Kidney glomerular epithelial cell (primary cell): ENCODE results near the gene EXOC2.
"Not testable (repeated sequence)": the region's sequence is repeated elsewhere in the genome, so short reads cannot be mapped to it uniquely, and the experiment has no call there.

Experiments
- DNase-seq: peaks from one replicate; lab custom pipeline; 2025; lab: John Stamatoyannopoulos, UW

The EXOC2 gene

DNA sequence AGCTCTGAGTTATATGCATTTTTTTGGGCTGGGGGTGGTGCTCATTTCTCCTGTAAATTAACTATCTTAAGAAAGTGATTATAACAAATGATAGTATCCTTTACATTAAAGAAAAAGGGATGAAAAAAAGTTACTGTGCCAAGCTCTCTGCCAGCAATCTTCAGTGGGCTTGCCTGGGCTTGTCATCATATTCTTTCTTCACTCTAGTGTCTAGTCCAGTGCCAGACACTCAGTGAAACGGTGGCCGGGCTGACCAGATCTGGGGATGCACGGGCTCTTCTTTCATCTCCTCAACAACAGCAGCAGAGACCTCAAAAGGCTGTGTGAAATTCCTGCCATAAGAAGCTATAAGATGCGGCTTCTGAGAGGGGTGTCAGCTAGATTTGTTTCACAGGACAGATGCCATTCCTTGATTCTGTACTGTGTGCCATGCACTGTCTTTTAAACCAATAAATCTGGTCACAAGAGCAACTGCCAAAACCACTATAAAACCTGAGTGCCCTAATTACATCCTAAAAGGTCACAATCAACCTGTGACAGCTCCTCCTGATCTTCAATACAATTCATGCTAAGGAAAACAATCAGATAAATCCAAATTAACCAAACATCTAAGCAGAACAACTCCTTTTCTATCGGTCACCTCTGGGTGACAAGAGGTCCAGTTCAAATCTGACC, 12.1 kb downstream of the EXOC2 start:
- DNase-seq, result no peak

DNA sequence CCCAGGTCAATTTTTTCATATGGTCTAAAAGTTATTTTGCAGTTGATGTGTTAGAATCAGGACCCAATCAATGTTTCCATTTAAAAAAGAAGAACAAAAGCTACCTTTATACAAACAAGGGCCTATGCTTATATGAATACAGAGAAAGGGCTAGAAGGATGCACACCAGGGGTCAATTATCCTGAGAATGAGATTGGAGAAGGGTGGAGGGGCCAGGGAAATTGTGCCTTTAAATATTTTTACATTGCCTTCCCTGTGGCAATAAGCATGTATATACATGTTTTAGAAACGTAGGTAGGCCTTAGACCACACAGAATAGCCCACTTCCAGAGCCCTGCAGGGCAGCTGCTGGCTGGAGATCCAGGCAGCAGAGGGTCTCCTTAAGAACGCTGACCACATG, 12.7 kb downstream of the EXOC2 start:
- no peak for DNase-seq

DNA sequence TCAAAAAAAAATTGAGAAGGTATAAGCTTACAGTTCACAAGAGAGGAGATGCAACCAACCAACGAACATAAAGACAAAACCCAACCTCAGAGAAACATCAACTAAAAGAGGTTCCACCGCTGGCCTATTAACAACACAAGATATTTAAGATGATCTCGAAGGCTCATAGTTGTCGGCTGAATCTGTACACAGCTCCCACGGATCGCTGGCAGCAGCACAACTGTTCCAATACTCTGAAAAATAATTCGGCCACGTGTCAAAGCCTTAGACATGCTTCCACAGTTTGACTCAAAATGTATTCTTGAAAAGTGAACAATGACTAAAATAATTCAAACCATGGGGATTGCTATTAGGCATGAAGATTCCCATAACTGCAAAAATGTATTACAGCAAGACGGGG, 13.7 kb downstream of the EXOC2 start:
- no peak for DNase-seq

DNA sequence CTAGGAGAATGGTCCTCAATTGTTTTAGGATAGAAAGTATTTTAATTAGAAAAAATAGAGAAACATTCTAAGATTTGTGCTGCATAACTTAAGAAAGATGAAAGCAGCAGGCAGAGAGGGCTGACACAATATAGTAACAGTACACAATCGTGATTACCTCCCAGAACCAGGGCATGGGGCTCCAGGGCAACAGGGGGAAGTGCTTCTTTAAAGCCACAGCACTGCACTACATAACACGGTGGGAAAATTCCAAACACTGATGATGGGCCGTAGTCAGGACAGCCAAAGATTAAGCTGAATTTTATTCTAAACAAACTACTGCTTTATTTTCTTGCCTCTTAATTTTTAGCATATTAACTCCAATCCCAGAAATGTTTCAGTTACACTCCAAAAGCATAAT, 14.4 kb downstream of the EXOC2 start:
- DNase-seq, result no peak

DNA sequence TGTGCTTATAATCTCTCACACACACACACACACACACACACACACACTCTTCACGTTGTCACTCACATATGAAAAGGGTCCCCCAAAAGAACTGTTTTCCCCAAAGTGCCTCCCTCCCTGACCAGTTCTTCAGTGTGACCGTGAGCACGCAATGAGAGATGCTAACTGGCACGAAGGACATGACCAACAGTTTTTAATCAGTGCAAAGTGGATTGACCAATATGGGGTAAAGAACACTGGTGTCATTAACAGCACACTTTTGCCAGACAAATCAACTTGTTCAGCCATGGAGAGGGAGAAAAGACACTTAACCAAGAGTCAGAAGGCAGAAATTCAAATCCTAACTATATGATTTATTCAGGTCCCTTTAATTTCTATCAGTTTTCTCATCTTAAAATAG, 15.0 kb downstream of the EXOC2 start:
- DNase-seq, result no peak

DNA sequence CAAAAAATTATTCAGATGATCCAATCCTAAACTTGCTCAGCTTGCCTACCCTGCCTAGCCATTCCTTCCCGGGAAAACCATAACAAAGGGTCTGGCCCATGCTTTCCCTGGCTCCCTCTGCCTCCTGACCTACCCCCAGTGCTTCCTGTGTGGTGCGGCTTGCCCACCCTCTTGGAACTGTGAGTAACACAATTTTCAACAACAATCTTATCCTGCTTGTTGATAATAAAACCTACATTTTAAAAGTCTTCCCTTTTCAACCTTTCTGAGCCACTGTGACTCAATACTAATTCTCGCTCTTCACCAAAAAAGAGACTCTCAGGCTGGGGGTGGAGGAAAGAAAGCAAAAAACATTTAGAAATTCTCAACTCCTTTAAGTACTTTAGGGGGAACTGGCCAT, 18.0 kb downstream of the EXOC2 start:
- DNase-seq, result no peak

DNA sequence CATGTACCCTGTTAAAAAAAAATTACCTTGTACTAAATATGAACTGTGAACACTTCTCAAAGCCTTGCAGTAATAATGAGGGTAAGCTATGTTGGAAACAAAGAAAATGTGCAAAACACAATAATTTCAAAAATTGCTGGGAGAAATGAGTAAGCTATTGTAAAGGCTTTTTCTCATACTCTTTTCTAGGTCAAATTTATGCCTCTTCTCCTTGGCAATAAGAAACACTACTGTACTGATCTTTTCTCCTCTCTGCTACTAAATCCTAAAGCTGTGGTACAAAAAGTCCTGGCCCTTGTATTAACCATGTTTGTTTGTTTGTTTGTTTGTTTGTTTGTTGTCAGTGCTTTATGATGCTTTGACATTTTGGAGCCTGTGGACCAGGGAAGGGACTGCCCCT, 18.5 kb downstream of the EXOC2 start:
- DNase-seq, result no peak

DNA sequence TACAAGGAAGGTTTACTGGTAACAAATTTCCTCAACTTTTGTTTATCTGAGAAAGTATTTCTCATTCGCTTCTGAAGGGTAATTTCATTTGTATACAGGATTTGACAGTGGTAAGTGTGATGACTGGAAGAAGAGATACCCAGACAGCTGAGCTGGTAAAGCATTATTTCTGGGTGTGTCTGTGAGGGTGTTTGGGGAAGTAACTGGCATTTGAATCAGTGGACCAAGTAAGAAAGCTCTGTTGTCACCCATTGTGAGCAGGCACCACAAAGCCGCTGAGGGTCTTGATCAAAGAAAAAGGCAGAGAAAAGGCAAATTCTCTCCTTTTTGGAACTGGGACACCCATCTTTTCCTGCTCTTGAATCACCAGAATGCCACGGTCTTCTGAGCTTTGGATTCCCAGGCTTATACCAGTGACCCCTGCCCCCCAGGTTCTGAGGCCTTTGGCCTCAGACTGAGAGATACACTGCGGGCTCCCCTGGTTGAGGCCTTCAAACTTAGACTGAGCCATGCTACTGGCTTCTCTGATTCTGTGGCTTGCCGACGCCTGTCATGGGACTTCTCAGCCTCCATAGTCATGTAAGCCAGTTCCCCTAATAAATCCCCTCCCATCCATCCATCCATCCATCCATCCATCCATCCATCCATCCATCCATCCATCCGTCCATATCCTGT, 25.5 kb downstream of the EXOC2 start:
- DNase-seq, result no peak

DNA sequence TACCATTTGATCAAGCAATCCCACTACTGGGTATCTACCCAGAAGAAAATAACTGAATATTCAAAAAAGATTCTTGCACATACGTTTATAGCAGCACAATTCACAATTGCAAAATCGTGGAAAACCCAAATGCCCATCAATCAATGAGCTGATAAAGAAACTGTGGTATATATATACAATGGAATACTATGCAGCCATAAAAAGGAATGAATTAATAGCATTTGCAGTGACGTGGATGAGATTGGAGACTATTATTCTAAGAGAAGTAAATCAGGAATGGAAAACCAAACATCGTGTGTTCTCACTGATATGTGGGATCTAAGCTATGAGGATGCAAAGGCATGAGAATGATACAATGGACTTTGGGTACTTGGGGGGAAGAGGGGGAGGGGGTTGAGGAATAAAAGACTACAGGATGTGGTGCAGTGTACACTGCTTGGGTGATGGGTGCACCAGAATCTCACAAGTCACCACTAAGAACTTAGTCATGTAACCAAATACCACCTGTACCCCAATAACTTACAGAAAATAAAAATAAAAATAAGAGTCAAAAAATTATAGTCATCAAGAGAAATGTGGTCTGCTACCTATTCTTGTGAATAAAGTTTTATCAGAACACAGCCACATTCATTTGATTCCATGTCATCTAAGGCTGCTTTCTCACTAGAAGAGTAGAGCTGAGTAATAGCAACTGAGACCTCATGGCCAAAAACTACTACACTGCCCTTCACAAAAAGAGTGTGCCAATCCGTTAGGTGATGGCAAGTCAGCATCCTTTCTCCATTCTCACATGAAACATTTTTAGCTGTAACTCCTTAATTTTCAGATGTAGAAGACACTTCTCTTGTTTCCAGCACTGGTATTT, 27.3 kb downstream of the EXOC2 start:
- no peak for DNase-seq

DNA sequence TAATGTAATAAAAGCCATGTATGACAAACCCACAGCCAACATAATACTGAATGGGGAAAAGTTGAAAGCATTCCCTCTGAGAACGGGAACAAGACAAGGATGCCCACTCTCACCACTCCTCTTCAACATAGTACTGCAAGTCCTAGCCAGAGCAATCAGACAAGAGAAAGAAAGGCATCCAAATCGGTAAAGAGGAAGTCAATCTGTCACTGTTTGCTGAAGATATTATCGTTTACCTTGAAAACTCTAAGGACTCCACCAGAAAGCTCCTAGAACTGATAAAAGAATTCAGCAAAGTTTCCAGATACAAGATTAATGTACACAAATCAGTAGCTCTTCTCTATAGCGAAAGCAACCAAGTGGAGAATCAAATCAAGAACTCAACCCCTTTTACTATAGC, 29.2 kb downstream of the EXOC2 start:
- not testable (repeated sequence) for DNase-seq

DNA sequence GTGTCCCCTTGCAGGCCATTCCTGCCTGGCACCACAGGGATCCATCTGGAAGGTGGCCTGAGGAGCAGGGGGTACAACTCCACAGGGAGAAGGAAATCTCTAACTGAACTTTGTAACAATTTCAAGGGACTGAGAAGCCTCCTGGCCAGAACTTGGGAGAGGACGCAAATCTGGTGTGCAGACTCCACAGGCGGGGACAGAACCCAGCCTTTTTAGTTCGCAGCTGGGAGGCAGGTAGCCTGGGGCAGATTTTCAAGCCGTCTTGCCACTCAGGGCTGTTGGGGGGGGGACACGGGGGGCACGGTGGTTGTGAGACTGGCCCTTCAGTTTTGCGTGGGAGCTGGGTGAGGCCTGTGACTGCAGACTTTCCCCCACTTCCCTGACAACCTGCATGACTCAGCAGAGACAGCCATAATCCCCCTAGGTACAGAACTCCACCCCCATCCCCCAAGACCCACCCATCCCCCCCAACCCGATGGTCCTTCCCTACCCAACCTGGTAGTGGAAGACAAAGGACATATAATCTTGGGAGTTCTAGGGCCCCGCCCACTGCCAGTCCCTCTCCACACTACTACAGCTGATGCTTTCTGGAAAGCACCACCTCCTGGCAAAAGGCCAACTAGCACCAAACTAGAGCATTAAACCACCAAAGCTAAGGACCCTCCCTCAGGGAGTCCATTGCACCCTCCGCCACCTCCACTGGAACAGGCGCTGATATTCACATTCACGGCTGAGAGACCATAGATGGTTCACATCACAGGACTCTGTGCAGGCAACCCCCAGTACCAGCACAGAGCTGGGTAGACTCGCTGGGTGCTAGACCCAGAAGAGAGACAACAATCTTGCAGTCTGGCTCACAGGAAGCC, 33.0 kb downstream of the EXOC2 start:
- DNase-seq, result no peak

DNA sequence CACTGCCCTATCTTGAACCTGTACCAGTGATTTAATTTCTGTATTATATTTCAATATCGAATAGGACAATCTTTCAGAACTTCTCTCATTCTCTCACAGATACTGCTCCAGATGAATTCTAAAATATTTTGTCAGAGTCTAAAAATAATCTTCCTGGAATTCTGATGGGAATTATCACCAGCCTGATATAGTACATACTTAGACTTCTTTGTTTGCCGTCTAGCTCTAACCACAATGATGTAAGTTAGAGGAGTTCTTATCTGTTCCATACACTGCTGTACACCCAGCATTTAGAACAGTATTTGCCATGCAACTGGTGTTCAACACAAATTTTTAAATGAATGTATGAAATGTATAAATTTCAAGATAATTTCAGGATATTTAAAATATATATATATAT, 34.7 kb downstream of the EXOC2 start:
- peak; percentile 8 for DNase-seq

DNA sequence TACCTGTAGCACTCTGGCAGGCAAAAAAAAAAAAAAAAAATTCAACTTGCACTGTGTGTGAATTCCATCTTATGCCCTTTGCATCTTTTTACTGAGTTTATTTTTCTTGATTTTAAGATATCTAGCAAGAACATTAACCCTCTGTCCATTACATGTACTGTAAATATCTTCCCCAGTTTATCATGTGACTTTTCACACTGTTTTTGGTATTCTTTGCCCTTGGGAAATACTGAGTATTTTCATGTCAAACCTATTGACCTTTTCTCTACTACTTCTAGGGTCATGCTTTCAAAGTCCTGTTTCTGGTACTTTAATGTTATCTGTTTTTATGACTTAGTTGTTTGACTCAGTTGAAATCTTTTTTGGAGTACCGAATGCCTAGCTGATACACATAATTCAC, 35.2 kb downstream of the EXOC2 start:
- no peak for DNase-seq

DNA sequence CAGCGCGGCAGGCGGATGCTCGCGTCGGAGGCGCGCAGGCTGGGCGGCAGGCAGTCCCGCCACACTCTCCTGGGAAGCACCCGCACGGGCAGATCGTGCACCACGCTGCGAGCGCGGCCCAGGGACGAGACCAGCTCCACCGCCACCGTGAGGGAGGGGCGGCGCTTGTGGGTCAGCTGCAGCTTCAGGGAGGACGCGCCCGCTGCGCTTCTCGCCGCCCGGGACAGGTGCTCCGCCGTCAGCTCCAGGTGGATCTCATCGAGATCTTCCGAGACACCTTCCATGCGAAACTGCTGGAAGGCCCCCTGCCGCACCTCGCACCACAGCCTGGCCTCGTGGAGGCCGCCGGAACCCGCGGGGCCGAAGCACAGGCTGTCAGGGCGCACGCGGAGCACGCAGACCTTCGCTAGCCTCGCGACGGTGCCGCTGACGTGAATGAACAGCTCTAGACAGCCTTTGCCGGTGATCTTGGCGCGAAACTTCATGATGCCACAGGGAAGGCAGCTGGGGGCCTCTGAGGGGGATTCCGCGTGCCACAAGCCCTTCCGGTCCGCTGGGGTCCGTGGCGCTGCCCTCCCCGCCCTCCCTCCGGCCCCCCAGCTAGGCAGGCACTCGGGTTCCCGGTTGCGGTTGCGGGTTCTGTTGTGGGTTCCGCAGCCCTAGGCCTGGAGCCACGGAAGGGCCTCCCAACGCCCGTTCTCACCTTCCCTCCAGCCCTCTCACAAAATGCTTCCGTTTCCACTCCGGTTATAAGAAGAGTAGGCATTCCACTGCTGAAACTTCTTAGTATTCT, 36.3 kb downstream of the EXOC2 start, which contains the start of gene HUS1B:
Gene HUS1B (minus strand): TSS at position 641 of the 793 bp plus-strand sequence. CDS start 156 bp downstream, at position 485.
- no peak for DNase-seq

DNA sequence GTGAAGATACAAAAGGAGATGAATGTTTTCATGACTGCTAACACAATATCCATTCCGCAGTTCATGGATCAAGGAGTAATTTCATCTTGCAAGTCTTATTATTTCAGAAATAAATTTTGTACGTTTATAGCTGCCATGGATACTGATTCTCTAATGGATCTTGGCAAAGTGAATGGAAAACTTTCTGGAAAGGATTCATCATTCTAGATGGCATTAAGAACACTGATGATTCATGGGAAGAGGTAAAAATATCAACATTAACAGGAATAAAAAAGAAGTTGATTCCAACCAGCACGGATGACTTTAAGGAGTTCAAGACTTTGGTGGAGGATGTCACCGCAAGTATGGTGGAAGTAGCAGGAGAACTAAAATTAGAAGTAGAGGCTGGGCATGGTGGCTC, 38.8 kb downstream of the EXOC2 start:
- DNase-seq, result no peak

DNA sequence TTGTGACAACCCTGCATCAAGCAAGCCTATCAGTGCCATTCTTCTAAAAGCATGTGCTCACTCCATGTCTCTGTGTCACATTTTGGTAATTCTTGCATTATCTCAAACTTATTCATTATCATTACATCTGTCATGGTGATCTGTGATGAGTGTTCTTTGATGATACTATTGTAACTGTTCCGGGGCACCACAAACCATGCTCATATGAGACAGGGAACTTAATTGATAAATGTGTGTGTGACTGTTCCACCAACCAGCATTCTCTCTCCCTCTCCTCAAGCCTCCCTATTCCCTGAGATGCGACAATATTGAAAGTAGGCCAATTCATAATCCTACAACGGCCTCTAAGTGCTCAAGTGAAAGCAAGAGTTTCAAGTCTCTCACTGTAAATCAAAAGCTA, 40.1 kb downstream of the EXOC2 start:
- DNase-seq, result no peak

DNA sequence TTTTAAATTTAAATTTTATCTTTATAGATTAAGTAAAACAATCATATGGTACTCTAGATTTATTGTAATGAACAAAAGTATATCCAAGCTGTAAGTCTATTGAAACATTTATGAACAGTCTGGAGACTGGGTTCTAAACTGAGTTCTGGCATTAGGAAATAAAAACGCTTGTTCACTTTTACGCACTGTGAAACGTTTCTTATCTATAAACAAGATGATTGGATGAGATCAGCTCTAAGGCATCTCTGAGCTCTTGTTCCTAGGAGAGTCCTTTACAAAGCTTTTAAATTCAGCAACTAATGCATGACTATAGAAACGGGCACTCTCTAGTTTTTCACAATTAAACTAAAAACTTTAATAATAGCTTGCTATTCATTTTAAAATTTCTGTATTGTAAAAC, 42.8 kb downstream of the EXOC2 start:
- DNase-seq, result no peak

DNA sequence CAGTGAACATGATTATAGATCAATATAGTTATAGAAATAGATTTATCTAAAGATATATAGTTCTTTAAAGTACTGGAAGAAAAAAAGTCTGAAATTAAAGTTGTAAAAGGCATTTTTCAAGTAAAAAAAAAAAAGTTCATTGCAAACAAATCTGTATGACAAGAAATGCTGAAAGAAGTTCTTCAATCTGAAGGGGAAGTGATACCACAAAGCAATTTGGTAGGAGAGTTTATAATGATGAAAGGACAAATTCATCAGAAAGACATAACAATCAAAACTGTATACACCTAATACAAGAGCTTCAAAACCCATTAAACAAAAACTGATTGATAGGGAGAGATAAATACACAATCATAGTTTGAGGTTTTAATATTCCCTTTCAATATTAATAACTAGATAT, 50.1 kb downstream of the EXOC2 start:
- no peak for DNase-seq

DNA sequence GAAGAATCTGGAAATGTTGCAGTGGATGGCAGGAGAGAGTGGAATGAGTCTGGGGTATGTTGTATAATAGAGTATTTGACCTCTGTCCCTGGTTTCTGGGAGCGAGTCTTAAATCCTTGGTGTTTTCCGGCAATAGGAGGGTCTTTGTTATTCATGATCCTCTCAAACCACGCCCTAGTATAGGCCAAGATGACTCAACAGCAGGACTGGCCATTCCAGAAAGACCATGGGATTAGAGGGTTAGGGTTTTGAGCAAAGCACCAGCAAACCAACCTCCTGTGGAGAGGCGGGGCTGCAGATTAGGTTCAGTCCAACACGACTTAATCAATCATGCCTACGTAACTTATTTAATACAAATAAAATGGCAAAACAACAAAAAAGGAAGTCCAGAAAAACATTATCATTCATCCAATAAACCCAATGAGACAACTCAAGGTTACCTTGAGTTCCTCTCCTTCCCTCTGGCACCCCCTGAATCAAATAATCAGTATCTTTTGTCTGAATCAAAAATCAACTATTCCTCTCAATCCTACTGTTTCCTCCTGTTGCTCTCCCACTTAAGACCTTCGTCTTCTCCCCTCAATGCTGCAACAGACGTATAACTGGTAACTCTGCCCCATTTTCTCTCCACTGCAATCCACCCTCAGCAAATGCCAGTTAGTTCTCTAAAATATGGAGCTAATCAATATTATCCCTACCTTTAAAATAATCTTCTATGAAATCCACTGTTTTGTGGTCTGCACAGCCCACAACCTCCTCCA, 51.5 kb downstream of the EXOC2 start:
- no peak for DNase-seq

DNA sequence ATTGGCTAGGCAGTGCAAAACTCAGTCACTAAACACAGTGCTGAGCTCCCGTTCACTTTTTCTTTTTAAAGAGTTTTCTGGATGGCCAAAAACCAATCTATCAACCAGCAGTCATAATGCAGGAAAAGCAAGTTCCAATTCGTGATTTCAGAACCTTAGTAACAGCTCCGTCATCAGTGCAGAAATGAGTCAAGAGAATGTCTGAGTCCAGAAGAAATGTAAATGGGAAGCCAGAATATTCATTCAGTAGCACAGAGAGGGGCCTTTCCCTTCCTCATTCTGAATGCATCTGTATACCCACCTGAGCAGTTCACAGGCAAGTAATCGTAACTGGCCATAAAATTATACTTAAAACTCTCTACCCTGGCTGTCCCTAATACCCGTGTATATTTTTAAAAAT, 56.5 kb downstream of the EXOC2 start:
- no peak for DNase-seq
